ENCODE data around the gene DNAH17. TPM values are rescaled to one million over a fixed set of nuclear protein-coding genes. Genes with fewer than 3 reads are reported as not detected.

The DNAH17 gene
- total RNA-seq, 2 donors from 2014 or later, result not detected

- WGBS, 2 donors, result 92 to 93% methylated on average over 25 of the region's 25 CpGs
- peaks cover 8% of the 10 kb centered on the region for H3K4me1 ChIP-seq
- intact Hi-C loops (cut with DNase I), result no loop called here
- no peak for ATAC-seq
- H3K27ac ChIP-seq, result no peak overlapping the region
- no peaks in the 10 kb centered on the region for H3K27me3 ChIP-seq
- no peaks in the 10 kb centered on the region for H3K36me3 ChIP-seq (replicated peaks in 1 of 2; ENCODE audit: insufficient read depth in 1 of 2, low read depth in 2 of 2)
- H3K9me3 ChIP-seq, result no peaks in the 10 kb centered on the region
- DNase-seq, result no peak
- no peak overlapping the region for H3K4me3 ChIP-seq
- TF ChIP-seq CTCF (IDR thresholded peaks at IDR 0.05), result no peak
- no peak for TF ChIP-seq POLR2A (IDR thresholded peaks at IDR 0.05)
Observed at GRCh38 chr17:78502611-78503148, 74.5 kb downstream of the DNAH17 start.

- DNase-seq (peak in 1 of 4 donors; percentile 20), ATAC-seq (no peak)
- Histone ChIP-seq H3K36me3 (replicated peaks in 1 of 2; ENCODE audit: insufficient read depth in 1 of 2, low read depth in 2 of 2) (no peaks in the 10 kb centered on the region), H3K27me3 (no peaks in the 10 kb centered on the region), H3K4me1 (peaks cover 8% of the 10 kb centered on the region), H3K27ac (no peak overlapping the region), H3K9me3 (no peaks in the 10 kb centered on the region), H3K4me3 (no peak overlapping the region)
- TF ChIP-seq POLR2A (IDR thresholded peaks at IDR 0.05), result no peak
- intact Hi-C loops (cut with DNase I), result no loop called here
- WGBS, 2 donors, result 79 to 88% methylated on average over 12 to 27 of the region's 27 CpGs
Observed at GRCh38 chr17:78501241-78502036, 75.8 kb downstream of the DNAH17 start.

GRCh38 chr17:78500806-78501205 lies 76.4 kb downstream of the DNAH17 start:
- Histone ChIP-seq H3K9me3 (no peaks in the 10 kb centered on the region), H3K4me1 (peaks cover 8% of the 10 kb centered on the region), H3K36me3 (replicated peaks in 1 of 2; ENCODE audit: insufficient read depth in 1 of 2, low read depth in 2 of 2) (no peaks in the 10 kb centered on the region), H3K4me3 (no peak overlapping the region), H3K27ac (no peak overlapping the region), H3K27me3 (no peaks in the 10 kb centered on the region)
- DNase-seq (no peak), ATAC-seq (no peak)
- TF ChIP-seq CTCF (IDR thresholded peaks at IDR 0.05), result no peak
- no peak for TF ChIP-seq POLR2A (IDR thresholded peaks at IDR 0.05)
- 82 to 100% methylated on average over 1 to 7 of the region's 7 CpGs for WGBS, 2 donors
- intact Hi-C loops (cut with DNase I), result no loop called here

DNA sequence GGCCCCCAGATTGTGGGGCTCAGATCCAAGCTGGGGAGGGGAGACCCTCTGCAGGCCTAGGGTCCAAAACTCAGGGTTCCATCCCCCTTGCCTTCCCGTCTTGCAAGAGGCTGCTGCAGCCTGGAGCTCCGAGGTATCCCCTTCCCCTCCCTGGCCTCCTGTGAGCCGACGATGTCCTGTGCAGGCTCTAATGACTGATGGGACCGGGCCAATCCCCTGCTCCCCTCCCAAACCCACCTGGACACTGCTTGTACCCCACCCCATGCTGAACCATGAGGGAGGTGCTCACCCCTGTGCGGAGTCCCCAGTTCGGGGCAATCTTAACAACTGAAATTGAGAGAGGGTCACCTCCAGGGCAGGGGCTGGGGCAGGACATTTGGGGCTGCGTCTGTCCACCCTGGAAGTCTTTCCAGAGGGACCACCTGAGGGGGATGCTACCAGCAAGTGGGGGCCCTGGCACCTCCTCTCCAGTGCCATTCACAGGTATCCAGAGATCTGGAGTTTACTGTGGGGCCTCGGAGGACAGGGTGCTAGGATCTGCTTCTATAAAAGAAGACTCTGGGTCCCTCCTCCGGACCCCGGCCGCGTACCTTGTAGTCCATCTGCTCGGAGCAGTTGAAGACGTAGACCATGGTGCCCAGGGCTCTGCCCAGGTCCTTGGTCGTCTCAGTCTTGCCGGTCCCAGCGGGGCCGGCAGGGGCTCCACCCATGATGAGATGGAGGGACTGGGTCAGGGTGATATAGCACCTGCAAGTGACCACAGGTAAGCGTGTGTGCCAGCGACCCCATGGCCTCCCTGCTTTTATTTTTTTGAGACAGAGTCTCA lies 77.3 kb downstream of the DNAH17 start:
- no peaks in the 10 kb centered on the region for H3K27me3 ChIP-seq
- ATAC-seq (no peak), DNase-seq (no peak)
- H3K4me3 ChIP-seq, result no peak overlapping the region
- H3K36me3 ChIP-seq (replicated peaks in 1 of 2; ENCODE audit: insufficient read depth in 1 of 2, low read depth in 2 of 2), result no peaks in the 10 kb centered on the region
- no peak for TF ChIP-seq CTCF (IDR thresholded peaks at IDR 0.05)
- TF ChIP-seq POLR2A (IDR thresholded peaks at IDR 0.05), result no peak
- 88 to 89% methylated on average over 10 to 21 of the region's 21 CpGs for WGBS, 2 donors
- H3K4me1 ChIP-seq, result peaks cover under 1% of the 10 kb centered on the region
- H3K9me3 ChIP-seq, result no peaks in the 10 kb centered on the region
- no peak overlapping the region for H3K27ac ChIP-seq
- intact Hi-C loops (cut with DNase I), result loop anchor here (10.0 kb wide), 1 partner anchor 195 kb away; no protein-coding TSS in a partner anchor

DNA sequence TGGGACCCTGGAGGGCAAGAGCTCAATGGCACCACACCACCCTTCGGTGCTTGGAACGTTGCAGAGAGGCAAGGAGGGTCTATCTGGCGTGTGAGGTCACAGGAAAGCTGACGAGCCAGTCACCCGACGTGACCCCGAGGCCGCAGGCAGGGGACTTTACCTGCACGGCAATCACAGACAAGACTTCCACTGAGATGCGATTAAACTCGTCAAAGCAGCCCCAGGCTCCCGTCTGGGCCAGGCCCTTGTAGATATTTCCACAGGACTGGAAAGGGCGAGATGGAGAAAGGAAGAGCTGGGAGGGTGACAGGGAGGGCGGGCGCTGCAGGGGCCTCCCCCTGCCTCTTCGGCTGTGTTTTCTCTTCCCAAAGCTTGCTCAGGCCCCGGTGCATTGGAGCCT lies 78.3 kb downstream of the DNAH17 start:
- no peaks in the 10 kb centered on the region for H3K36me3 ChIP-seq (replicated peaks in 1 of 2; ENCODE audit: insufficient read depth in 1 of 2, low read depth in 2 of 2)
- no peak overlapping the region for H3K27ac ChIP-seq
- WGBS, 2 donors, result 57 to 73% methylated on average over 14 to 17 of the region's 17 CpGs
- H3K27me3 ChIP-seq, result no peaks in the 10 kb centered on the region
- no peaks in the 10 kb centered on the region for H3K9me3 ChIP-seq
- intact Hi-C loops (cut with DNase I), result loop anchor here (10.0 kb wide), 1 partner anchor 196 kb away; no protein-coding TSS in a partner anchor
- H3K4me1 ChIP-seq, result no peaks in the 10 kb centered on the region
- TF ChIP-seq CTCF (IDR thresholded peaks at IDR 0.05), result no peak
- no peak for TF ChIP-seq POLR2A (IDR thresholded peaks at IDR 0.05)
- no peak for ATAC-seq
- DNase-seq, result no peak
- no peak overlapping the region for H3K4me3 ChIP-seq
